SU-DHL-6 (cell line): ENCODE measurements around the gene TTC19.

ENCODE experiments used
- CTCF ChIP-seq: fragments of 200-600 bp; sonication (generic); IDR thresholded peaks from one replicate; pipeline ENCODE4 v1.5.1; 2017; ENCODE audit warnings: antibody characterized with exemption, mild to moderate bottlenecking, low read length, moderate library complexity; ENCODE audit not compliant: insufficient read depth, poor library complexity, severe bottlenecking
- EZH2phosphoT487 ChIP-seq: fragments of 200-600 bp; sonication (generic), shearing (Covaris generic); conservative IDR thresholded peaks from 2 replicates; pipeline ENCODE4 v1.6.1; 2018; ENCODE audit warnings: mild to moderate bottlenecking, antibody characterized with exemption, low read length, moderate library complexity, mixed read lengths

GRCh38 chr17:15966879-15967248 lies 32.8 kb upstream of the TTC19 start:
- TF ChIP-seq CTCF, result no peak
- TF ChIP-seq EZH2phosphoT487, result no peak
